Heart left ventricle (tissue), 16 donors: Measurements from ENCODE around the gene STRN3. TPM values are rescaled to one million over a fixed set of nuclear protein-coding genes. Genes with fewer than 3 reads are reported as not detected.
A peak's percentile ranks its signal among the peaks of the same experiment; 100 is the strongest.

ENCODE experiments used
- ATAC-seq, 4 donors: fragments of 200-7000 bp; cut with Tn5 transposase; one replicate each; pipeline ENCODE4 v1.9.1; 2020 to 2022; ENCODE audit warnings: moderate library complexity in 4 of 4, mild to moderate bottlenecking in 3 of 4, moderate number of reproducible peaks in 1 of 4
- DNase-seq, 5 donors: peaks; one replicate each; pipeline ENCODE4 v3.0.0-alpha.2; 2020
- H3K27ac ChIP-seq, 12 donors: fragments of 200-600 bp; sonication (generic) in 4 of 12; one replicate each; pipeline versions ENCODE4 v1.5.0 to v1.8.0; 2016 to 2022; ENCODE audit warnings: mild to moderate bottlenecking in 2 of 12
- H3K27me3 ChIP-seq, 9 donors: fragments of 200-600 bp; sonication (generic) in 2 of 9; one replicate each; pipeline versions ENCODE4 v1.5.1 to v1.8.0; 2016 to 2022; ENCODE audit warnings: mild to moderate bottlenecking in 3 of 9
- H3K36me3 ChIP-seq, 9 donors: fragments of 200-600 bp; sonication (generic) in 2 of 9; one replicate each; pipeline versions ENCODE4 v1.5.0 to v1.8.0; 2018 to 2022; ENCODE audit warnings: mild to moderate bottlenecking in 2 of 9
- H3K4me1 ChIP-seq, 12 donors: fragments of 200-600 bp; sonication (generic) in 4 of 12; one replicate each; pipeline versions ENCODE4 v1.5.0 to v1.8.0; 2016 to 2022; ENCODE audit warnings: mild to moderate bottlenecking in 3 of 12
- H3K4me3 ChIP-seq, 12 donors: fragments of 200-600 bp; sonication (generic) in 4 of 12; one replicate each; pipeline versions ENCODE4 v1.5.0 to v1.8.0; 2017 to 2022; ENCODE audit warnings: mild to moderate bottlenecking in 9 of 12, moderate library complexity in 4 of 12
- H3K9me3 ChIP-seq, 12 donors: fragments of 200-600 bp; sonication (generic) in 4 of 12; one replicate each; pipeline versions ENCODE4 v1.5.0 to v1.8.0; 2016 to 2022; ENCODE audit warnings: mild to moderate bottlenecking in 1 of 12
- CTCF ChIP-seq, 12 donors: fragments of 200-600 bp; sonication (generic) in 4 of 12; IDR thresholded peaks; one replicate each; pipeline versions ENCODE4 v1.5.0 to v1.8.0; 2018 to 2022; ENCODE audit warnings: antibody characterized with exemption in 12 of 12, mild to moderate bottlenecking in 5 of 12
- POLR2A ChIP-seq, 2 donors: fragments of 450-650 bp; IDR thresholded peaks; one replicate each; pipeline ENCODE4 v1.6.1; 2017; ENCODE audit warnings: antibody characterized with exemption in 2 of 2, mild to moderate bottlenecking in 2 of 2, moderate library complexity in 2 of 2
- WGBS, 4 donors: extraction: QIAGEN DNeasy Blood & Tissue Kit in 2 of 4; methylation state at CpG; one replicate each; pipeline versions ENCODE4 v1.1.5 to v1.1.7; 2013 to 2018; 5-methylcytosine and 5-hydroxymethylcytosine counted together
- intact Hi-C, 10 donors: fragments of 100-400 bp; cut with DNase I; formaldehyde crosslinking; loops; one replicate each; pipeline versions ENCODE4 v1.11.1 to v1.14.2; 2022
- polyA plus RNA-seq, 2 donors: library from polyadenylated mRNA; stranded (reverse); fragments of 200-250 nt; gene quantifications; one replicate each; pipeline ENCODE4 v1.2.3, GENCODE V29; 2013
- total RNA-seq, 9 donors: library from RNA; depleted of rRNA in 2 of 9; stranded (reverse); fragments of >200 nt in 2 of 9; fragmentation: NEBNext Ultra II Directional in 3 of 9; extraction: Animal tissue kit (Norgen Biotek cat#: 25700) in 3 of 9; gene quantifications; one replicate each; pipeline versions ENCODE4 v1.1.0 to v1.2.4, GENCODE V29; 2016 to 2023
- donor health status: ischemic (EF 13 %, LVEDD 7.1; RV severe dilation, severe dysfunction).
- donor health status: healthy with polysubstance abuse.
- donor health status: DM: no; HTN: yes; CAD: no.
- donor health status: DM: no; HTN: no; CAD: no.
- donor health status: ischemic (EF 25% LVEDD 6.9; RV normal size, moderate dysfunction).
- donor health status: ischemic (EF 25% LVEDD 5.7; RV mildly dilated, moderate dysfunction).
- donor health status: healthy.
- donor health status: DM: yes; HTN: yes; CAD: no.
- donor health status: ischemic (EF 35%, LVEDD 5.7; RV mildly dilated, moderate dysfunction).
- donor health status: nonischemic (EF 11% LVEDD 7.7; RV severe dilation, severe dysfunction).
- donor health status: DM: yes; HTN: yes; CAD: no.
- donor health status: PGD.
- donor health status: ischemic (EF 29% LVEDD 5.4; RV normal size, mild dysfunction).
- donor health status: nonischemic (EF 23%, LVEDD 6.1; RV moderate dilation, normal function).

STRN3 gene
- total and polyA plus RNA-seq, 11 donors: 11.0 to 60.3 (median 44.4) TPM

- Histone ChIP-seq H3K4me1 (peaks cover 7 to 66% (median 40%) of the 10 kb centered on the region in 12 donors), H3K27me3 (no peaks in the 10 kb centered on the region), H3K9me3 (peaks cover 0 to 7% (median 4%) of the 10 kb centered on the region in 12 donors), H3K27ac (no peak overlapping the region), H3K4me3 (no peak overlapping the region), H3K36me3 (peaks cover 0 to 6% (median 0%) of the 10 kb centered on the region in 9 donors)
- DNase-seq (no peak), ATAC-seq (no peak)
- TF ChIP-seq POLR2A (IDR thresholded peaks at IDR 0.05) (no peak), CTCF (IDR thresholded peaks at IDR 0.05) (no peak)
- intact Hi-C loops: no loop called here
Measured at GRCh38 chr14:30993071-30993470, 33.1 kb downstream of the STRN3 start.

GRCh38 chr14:30991408-30991807, 34.8 kb downstream of the STRN3 start:
- Histone ChIP-seq H3K27me3 (no peaks in the 10 kb centered on the region), H3K36me3 (no peaks in the 10 kb centered on the region), H3K4me3 (no peak overlapping the region), H3K27ac (no peak overlapping the region), H3K4me1 (peaks cover 7 to 73% (median 41%) of the 10 kb centered on the region in 12 donors), H3K9me3 (no peaks in the 10 kb centered on the region)
- no peak for DNase-seq
- WGBS, 4 donors: 50 to 65% (median 64%) methylated on average over 2 of the region's 2 CpGs
- TF ChIP-seq POLR2A (IDR thresholded peaks at IDR 0.05): no peak
- TF ChIP-seq CTCF (IDR thresholded peaks at IDR 0.05): no peak
- intact Hi-C loops: no loop called here
- no peak for ATAC-seq

GRCh38 chr14:30990770-30991169, 35.4 kb downstream of the STRN3 start:
- Histone ChIP-seq H3K27me3 (no peaks in the 10 kb centered on the region), H3K4me1 (peaks cover 7 to 73% (median 36%) of the 10 kb centered on the region in 12 donors), H3K27ac (no peak overlapping the region), H3K36me3 (no peaks in the 10 kb centered on the region), H3K4me3 (no peak overlapping the region), H3K9me3 (no peaks in the 10 kb centered on the region)
- no peak for TF ChIP-seq CTCF (IDR thresholded peaks at IDR 0.05)
- no peak for TF ChIP-seq POLR2A (IDR thresholded peaks at IDR 0.05)
- no peak for ATAC-seq
- intact Hi-C loops: no loop called here
- no peak for DNase-seq

GRCh38 chr14:30988509-30988908, 37.7 kb downstream of the STRN3 start:
- no peak for TF ChIP-seq CTCF (IDR thresholded peaks at IDR 0.05)
- no peak for TF ChIP-seq POLR2A (IDR thresholded peaks at IDR 0.05)
- intact Hi-C loops: no loop called here
- peaks cover 0 to 58% (median 25%) of the 10 kb centered on the region in 12 donors for H3K4me1 ChIP-seq
- H3K27ac ChIP-seq: peak overlapping the region in 1 of 12 donors; percentile 51
- H3K4me3 ChIP-seq: no peak overlapping the region
- DNase-seq (no peak), ATAC-seq (no peak)
- H3K9me3 ChIP-seq: no peaks in the 10 kb centered on the region
- no peaks in the 10 kb centered on the region for H3K36me3 ChIP-seq
- H3K27me3 ChIP-seq: no peaks in the 10 kb centered on the region
